NCI-H2081 (cell line): ENCODE results near the gene USP17L27.
"Not testable (repeated sequence)": the region's sequence is repeated elsewhere in the genome, so short reads cannot be mapped to it uniquely, and the experiment has no call there.

ENCODE experiments used
- DNase-seq, 2 experiments: peaks; one replicate each; lab custom pipeline; 2025; lab: John Stamatoyannopoulos, UW

Gene USP17L27, protein sequence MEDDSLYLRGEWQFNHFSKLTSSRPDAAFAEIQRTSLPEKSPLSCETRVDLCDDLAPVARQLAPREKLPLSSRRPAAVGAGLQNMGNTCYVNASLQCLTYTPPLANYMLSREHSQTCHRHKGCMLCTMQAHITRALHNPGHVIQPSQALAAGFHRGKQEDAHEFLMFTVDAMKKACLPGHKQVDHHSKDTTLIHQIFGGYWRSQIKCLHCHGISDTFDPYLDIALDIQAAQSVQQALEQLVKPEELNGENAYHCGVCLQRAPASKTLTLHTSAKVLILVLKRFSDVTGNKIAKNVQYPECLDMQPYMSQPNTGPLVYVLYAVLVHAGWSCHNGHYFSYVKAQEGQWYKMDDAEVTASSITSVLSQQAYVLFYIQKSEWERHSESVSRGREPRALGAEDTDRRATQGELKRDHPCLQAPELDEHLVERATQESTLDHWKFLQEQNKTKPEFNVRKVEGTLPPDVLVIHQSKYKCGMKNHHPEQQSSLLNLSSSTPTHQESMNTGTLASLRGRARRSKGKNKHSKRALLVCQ

DNA sequence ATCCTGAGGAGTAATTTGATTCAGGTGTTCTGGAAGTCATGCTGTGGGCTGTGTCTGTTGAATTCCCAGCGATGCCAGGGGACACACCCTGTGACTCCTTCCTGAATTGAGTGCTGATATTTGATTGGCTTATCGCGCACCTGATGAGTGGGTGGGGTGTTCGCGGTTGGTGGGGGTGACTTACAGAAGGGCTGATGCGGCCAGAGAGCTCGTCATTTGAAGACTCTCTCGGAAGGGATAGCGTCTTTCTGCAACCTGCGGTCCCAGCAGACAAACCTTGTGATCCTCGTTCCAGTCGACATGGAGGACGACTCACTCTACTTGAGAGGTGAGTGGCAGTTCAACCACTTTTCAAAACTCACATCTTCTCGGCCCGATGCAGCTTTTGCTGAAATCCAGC, at the start of gene USP17L27:
Gene USP17L27 (plus strand): TSS at position 301 of the 400 bp plus-strand sequence. CDS start 0 bp downstream, at position 301.
- not testable (repeated sequence) for DNase-seq

DNA sequence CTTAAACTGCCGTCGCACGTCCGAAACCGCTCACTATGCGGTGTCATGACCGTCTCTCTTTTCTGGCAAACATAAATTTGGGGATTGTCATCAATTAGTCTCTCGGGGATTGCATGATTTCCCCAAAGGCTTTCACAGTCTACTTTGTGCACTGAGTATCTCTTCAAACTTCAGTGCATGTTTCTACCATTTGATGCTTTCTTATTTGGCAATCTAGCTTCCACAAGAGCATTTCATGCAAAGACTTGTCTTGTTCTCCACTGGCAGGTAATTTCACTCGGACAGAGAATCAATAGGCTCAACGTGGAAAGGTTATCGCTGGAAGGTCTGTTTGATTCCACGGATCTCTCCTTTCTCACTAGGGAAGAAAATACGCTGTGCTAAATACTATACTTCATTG, 19.8 kb upstream of the USP17L27 start:
- DNase-seq: not testable (repeated sequence)

DNA sequence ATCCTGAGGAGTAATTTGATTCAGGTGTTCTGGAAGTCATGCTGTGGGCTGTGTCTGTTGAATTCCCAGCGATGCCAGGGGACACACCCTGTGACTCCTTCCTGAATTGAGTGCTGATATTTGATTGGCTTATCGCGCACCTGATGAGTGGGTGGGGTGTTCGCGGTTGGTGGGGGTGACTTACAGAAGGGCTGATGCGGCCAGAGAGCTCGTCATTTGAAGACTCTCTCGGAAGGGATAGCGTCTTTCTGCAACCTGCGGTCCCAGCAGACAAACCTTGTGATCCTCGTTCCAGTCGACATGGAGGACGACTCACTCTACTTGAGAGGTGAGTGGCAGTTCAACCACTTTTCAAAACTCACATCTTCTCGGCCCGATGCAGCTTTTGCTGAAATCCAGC, 19.1 kb upstream of the USP17L27 start, which contains the start of gene USP17L24:
Gene USP17L24 (plus strand): TSS at position 301 of the 400 bp plus-strand sequence. CDS start 0 bp downstream, at position 301.
- DNase-seq: not testable (repeated sequence)

- DNase-seq: not testable (repeated sequence)
Observed at GRCh38 chr4:9329611-9330010, 14.3 kb upstream of the USP17L27 start, which contains the start of gene USP17L25. Gene USP17L25 (plus strand): TSS chr4:9329911. CDS start chr4:9329911, 0 bp downstream.

- DNase-seq: not testable (repeated sequence)
Observed at GRCh38 chr4:9334358-9334757, 9.6 kb upstream of the USP17L27 start, which contains the start of gene USP17L26. Gene USP17L26 (plus strand): TSS chr4:9334658. CDS start chr4:9334658, 0 bp downstream.

GRCh38 chr4:9339103-9339502, 4.8 kb upstream of the USP17L27 start, which contains the start of gene USP17L5:
Gene USP17L5 (plus strand): TSS chr4:9339403. CDS start chr4:9339403, 0 bp downstream.
- not testable (repeated sequence) for DNase-seq

GRCh38 chr4:9348593-9348992, 4.6 kb downstream of the USP17L27 start, which contains the start of gene USP17L28:
Gene USP17L28 (plus strand): TSS chr4:9348893. CDS start chr4:9348893, 0 bp downstream.
- not testable (repeated sequence) for DNase-seq

DNA sequence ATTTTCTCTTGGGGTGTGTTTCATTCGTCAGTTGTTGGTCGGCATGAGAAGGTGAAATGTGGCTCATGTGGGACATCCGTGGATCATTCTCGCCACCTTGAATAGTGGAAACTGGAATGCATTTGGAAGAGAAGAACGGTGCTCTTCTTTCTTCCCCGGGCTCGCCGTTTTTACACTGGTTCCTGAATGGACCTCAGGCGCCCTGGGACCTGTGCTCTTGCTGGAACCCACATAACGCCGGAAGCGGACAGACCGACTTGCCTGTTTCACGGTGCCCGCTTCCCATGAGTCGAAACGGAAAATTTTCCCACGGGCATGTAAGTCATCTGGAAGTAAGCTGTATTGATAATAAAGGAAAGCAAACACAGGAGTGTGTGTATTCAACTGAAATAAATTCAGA, 6.9 kb downstream of the USP17L27 start:
- DNase-seq: not testable (repeated sequence)

GRCh38 chr4:9353338-9353737, 9.4 kb downstream of the USP17L27 start, which contains the start of gene USP17L29:
Gene USP17L29 (plus strand): TSS chr4:9353638. CDS start chr4:9353638, 0 bp downstream.
- not testable (repeated sequence) for DNase-seq

GRCh38 chr4:9362829-9363228, 18.9 kb downstream of the USP17L27 start, which contains the start of gene USP17L30:
Gene USP17L30 (plus strand): TSS chr4:9363129. CDS start chr4:9363129, 0 bp downstream.
- DNase-seq: not testable (repeated sequence)

DNA sequence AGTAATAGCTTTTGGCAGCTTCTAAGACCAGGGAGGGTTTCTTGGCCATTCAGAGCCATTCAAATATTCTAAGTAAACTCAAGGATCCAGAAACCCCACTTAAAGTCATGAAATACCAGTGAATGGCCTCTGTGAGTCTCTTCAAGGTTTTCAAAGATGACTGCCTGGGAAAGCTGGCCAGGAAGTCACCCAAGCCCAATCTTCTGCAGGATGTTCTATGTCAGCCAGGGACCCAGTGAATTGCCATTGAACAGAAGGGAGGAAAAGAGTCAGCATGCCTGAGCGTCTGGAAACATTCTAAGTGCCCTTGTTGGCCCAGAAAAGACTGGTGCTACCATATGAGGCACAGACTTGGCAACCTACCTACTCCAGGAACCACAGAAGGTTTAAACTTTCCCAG, 35.9 kb downstream of the USP17L27 start:
- DNase-seq: not testable (repeated sequence)

- DNase-seq: not testable (repeated sequence)
Observed at GRCh38 chr4:9381012-9381534, 37.1 kb downstream of the USP17L27 start.

DNA sequence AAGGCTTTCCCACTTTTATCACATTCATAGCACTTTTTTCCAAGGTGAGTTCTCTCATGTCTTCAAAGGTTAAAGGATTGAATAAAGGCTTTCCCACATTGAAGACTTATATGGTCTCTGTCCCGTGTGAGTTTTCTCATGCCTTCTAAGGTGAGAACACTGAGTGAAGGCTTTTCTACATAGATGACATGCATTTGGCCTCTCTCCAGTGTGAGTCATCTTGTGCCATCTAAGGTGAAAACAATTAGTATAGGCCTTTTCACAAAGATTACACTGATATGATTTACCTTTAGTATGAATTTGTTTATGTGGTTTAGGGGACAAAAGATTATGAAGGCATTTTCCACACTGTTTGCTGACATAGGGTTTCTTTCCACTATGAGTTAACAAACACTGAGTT, 40.2 kb downstream of the USP17L27 start:
- DNase-seq: no peak

GRCh38 chr4:9389001-9389400, 45.1 kb downstream of the USP17L27 start:
- not testable (repeated sequence) for DNase-seq
